RWPE2 (cell line): ENCODE data around the gene NOL8.

Experiments
- ATAC-seq: fragments of 200-7000 bp; cut with Tn5 transposase; 3 replicates; pipeline ENCODE4 v1.9.1; 2021; ENCODE audit warnings: low read depth
- DNase-seq: peaks from one replicate; pipeline ENCODE4 v3.0.0-alpha.2; 2020; ENCODE audit warnings: low spot score
- H3K27ac ChIP-seq: fragments of 450-650 bp; 2 replicates; pipeline ENCODE4 v1.5.1; 2017; ENCODE audit warnings: mild to moderate bottlenecking; ENCODE audit not compliant: poor library complexity, severe bottlenecking
- H3K27me3 ChIP-seq: fragments of 250-450 bp; sonication (Bioruptor Pico); 2 replicates; pipeline ENCODE4 v1.5.1; 2021; ENCODE audit warnings: mild to moderate bottlenecking, moderate library complexity; ENCODE audit not compliant: insufficient read depth, poor library complexity, severe bottlenecking
- H3K36me3 ChIP-seq: fragments of 250-450 bp; sonication (Bioruptor Pico); 2 replicates; pipeline ENCODE4 v1.5.1; 2020; ENCODE audit warnings: low read depth, mild to moderate bottlenecking, moderate library complexity
- H3K4me1 ChIP-seq: fragments of 250-450 bp; sonication (Bioruptor Pico); 2 replicates; pipeline ENCODE4 v1.5.1; 2021; ENCODE audit warnings: mild to moderate bottlenecking, moderate library complexity; ENCODE audit not compliant: insufficient read depth, poor library complexity, severe bottlenecking
- H3K4me3 ChIP-seq: fragments of 250-450 bp; sonication (Bioruptor Pico); 2 replicates; pipeline ENCODE4 v1.5.1; 2021; ENCODE audit warnings: mild to moderate bottlenecking, moderate library complexity; ENCODE audit not compliant: severe bottlenecking
- H3K9me3 ChIP-seq: fragments of 250-450 bp; sonication (Bioruptor Pico); 2 replicates; pipeline ENCODE4 v1.5.1; 2021; ENCODE audit warnings: mild to moderate bottlenecking, moderate library complexity; ENCODE audit not compliant: severe bottlenecking
- CTCF ChIP-seq: fragments of 450-650 bp; IDR thresholded peaks from one replicate; pipeline ENCODE4 v1.5.1; 2017; ENCODE audit warnings: mild to moderate bottlenecking, moderate library complexity; ENCODE audit not compliant: poor library complexity, severe bottlenecking

NOL8 gene

GRCh38 chr9:92247981-92248380 is 77.2 kb downstream of the NOL8 start:
- no peak for ATAC-seq
- H3K9me3 ChIP-seq = no peaks in the 10 kb centered on the region
- no peak for DNase-seq
- peaks cover 99% of the 10 kb centered on the region for H3K36me3 ChIP-seq
- TF ChIP-seq CTCF = no peak
- H3K4me3 ChIP-seq = no peak overlapping the region
- no peaks in the 10 kb centered on the region for H3K27me3 ChIP-seq
- no peaks in the 10 kb centered on the region for H3K4me1 ChIP-seq
- no peak overlapping the region for H3K27ac ChIP-seq
